A549 (cell line): ENCODE data around the gene CPXM1.

Experiments
- MAFK ChIP-seq: fragments of 450-650 bp; IDR thresholded peaks from 2 replicates; pipeline ENCODE4 v1.6.1; 2014; ENCODE audit not compliant: partially characterized antibody
- PHF8 ChIP-seq: fragments of 200-600 bp; sonication (generic); IDR thresholded peaks from 2 replicates; pipeline ENCODE4 v1.6.1; 2016; ENCODE audit warnings: low read depth, mild to moderate bottlenecking, antibody characterized with exemption, moderate library complexity, borderline replicate concordance
- POLR2A ChIP-seq: IDR thresholded peaks from 2 replicates; pipeline ENCODE4 v1.6.1; 2012; ENCODE audit warnings: mild to moderate bottlenecking, low read length
- TF ChIP-seq, protein P1 (sequence below): fragments of >200 bp; sonication (Bioruptor Twin); formaldehyde crosslinking; IDR thresholded peaks from 3 replicates; pipeline ENCODE4 v1.5.1; 2016

DNA sequence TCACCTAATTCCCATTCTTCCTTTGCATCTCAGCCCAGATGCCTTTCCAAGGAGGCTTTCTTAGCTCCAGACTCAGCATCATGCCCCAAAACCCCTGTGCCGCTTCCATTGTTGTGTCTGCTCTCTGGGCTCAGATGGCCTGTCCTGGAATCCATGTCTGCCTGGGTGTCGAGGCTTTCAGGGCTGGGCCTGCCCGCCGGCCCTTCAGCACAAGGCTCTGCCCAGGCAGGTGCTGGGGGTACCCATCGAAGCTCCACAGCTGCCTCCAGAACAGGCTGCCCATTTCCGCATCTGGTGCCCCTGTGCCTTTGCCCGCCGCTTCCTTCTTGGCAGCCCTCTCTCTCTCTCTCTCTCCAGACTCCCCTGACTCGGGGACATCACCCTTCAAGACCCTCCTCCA lies 1.2 kb downstream of the CPXM1 start:
- TF ChIP-seq, protein P1, sequence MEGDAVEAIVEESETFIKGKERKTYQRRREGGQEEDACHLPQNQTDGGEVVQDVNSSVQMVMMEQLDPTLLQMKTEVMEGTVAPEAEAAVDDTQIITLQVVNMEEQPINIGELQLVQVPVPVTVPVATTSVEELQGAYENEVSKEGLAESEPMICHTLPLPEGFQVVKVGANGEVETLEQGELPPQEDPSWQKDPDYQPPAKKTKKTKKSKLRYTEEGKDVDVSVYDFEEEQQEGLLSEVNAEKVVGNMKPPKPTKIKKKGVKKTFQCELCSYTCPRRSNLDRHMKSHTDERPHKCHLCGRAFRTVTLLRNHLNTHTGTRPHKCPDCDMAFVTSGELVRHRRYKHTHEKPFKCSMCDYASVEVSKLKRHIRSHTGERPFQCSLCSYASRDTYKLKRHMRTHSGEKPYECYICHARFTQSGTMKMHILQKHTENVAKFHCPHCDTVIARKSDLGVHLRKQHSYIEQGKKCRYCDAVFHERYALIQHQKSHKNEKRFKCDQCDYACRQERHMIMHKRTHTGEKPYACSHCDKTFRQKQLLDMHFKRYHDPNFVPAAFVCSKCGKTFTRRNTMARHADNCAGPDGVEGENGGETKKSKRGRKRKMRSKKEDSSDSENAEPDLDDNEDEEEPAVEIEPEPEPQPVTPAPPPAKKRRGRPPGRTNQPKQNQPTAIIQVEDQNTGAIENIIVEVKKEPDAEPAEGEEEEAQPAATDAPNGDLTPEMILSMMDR, result no peak
- TF ChIP-seq MAFK, result no peak
- TF ChIP-seq PHF8, result no peak
- no peak for TF ChIP-seq POLR2A
